ENCODE results near the gene SBF2. TPM values are rescaled to one million over a fixed set of nuclear protein-coding genes. Genes with fewer than 3 reads are reported as not detected.

SBF2 gene
- total and polyA plus RNA-seq, 9 of the 15 experiments (the other 6 are each of a cell fraction or from before 2014, with no cell fraction given), result 0.80 to 9.5 (median 5.0) TPM

- CTCF ChIA-PET (ENCODE audit: low intra/inter-chr PET ratio), result no interaction called here
- Histone ChIP-seq H4K20me1 (replicated peaks; ENCODE audit: control insufficient read depth, insufficient read depth, low read length) (no peaks in the 10 kb centered on the region), H3K27me3 (ENCODE audit: control insufficient read depth in 2 of 2, insufficient read depth in 2 of 2, low read length in 2 of 2) (0 out of 5 replicates have a peak, but pooled peaks cover 0 to under 1% of the 10 kb centered on the region in 2 experiments), H3K79me2 (ENCODE audit: control insufficient read depth, insufficient read depth, low read length) (no peaks in the 10 kb centered on the region), H3K4me1 (replicated peaks in 1 of 2; ENCODE audit: control insufficient read depth in 2 of 2, insufficient read depth in 2 of 2, low read length in 2 of 2) (peaks cover 0 to 3% of the 10 kb centered on the region in 2 experiments; a peak in 1 of 5 replicates), H3K4me2 (ENCODE audit: insufficient read depth, low read length) (no peak overlapping the region), H3K4me3 (no peak overlapping the region), H3K36me3 (ENCODE audit: control insufficient read depth, insufficient read depth, low read length) (no peaks in the 10 kb centered on the region), H3K27ac (ENCODE audit: extremely low read depth, low read depth, low read length) (no peak overlapping the region), H2AFZ (ENCODE audit: low read depth, low read length) (no peak overlapping the region), H3K9me3 (replicated peaks; ENCODE audit: control insufficient read depth, insufficient read depth, low read depth, low read length) (no peaks in the 10 kb centered on the region), H3K9ac (ENCODE audit: insufficient read depth in 1 of 2, low read depth in 2 of 2, low read length in 2 of 2) (no peak overlapping the region), H3K9me1 (ENCODE audit: control insufficient read depth, insufficient read depth, low read length) (no peaks in the 10 kb centered on the region)
- BruUV-seq (replicated peaks), result no TSS peak
- in situ Hi-C loops (cut with MboI), result no loop called here
- intact Hi-C loops (cut with micrococcal nuclease), result no loop called here
- DNase-seq (ENCODE audit: extremely low read depth in 1 of 4, low spot score in 3 of 4), result no peak
- POLR2A ChIA-PET, result no interaction called here
- 10% methylated on average over 2 of the region's 2 CpGs for WGBS (ENCODE audit: insufficient coverage, low coverage, missing lambda C conversion rate)
- ATAC-seq, result no peak
- FAIRE-seq, result no peak
- TF ChIP-seq CBX5 (IDR thresholded peaks at IDR 0.05; ENCODE audit: borderline replicate concordance, low read depth), result no peak
- no peak for TF ChIP-seq CHD7 (IDR thresholded peaks at IDR 0.05; ENCODE audit: low read depth, low read length)
- no peak for TF ChIP-seq ZNF75A (CRISPR knock-in tag; IDR thresholded peaks at IDR 0.05)
- TF ChIP-seq HLTF (IDR thresholded peaks at IDR 0.05), result no peak
- no peak for TF ChIP-seq HDAC8 (tag; IDR thresholded peaks at IDR 0.05)
- no peak for TF ChIP-seq ARID1B (IDR thresholded peaks at IDR 0.05)
- TF ChIP-seq MBD1 (CRISPR knock-in tag; IDR thresholded peaks at IDR 0.05), result no peak
- no peak for TF ChIP-seq MLX (CRISPR knock-in tag; conservative IDR thresholded peaks at IDR 0.05)
- TF ChIP-seq ZC3H8 (IDR thresholded peaks at IDR 0.05), result no peak
- TF ChIP-seq TAF1 (IDR thresholded peaks at IDR 0.05; ENCODE audit: control insufficient read depth, extremely low read depth, insufficient read depth, low read length, severe bottlenecking), result no peak
These were observed 267.5 kb downstream of the SBF2 start for GRCh38 chr11:10026514-10026913.
